ENCODE results near the gene QRFP. TPM values are rescaled to one million over a fixed set of nuclear protein-coding genes. Genes with fewer than 3 reads are reported as not detected.
A peak's percentile ranks its signal among the peaks of the same experiment; 100 is the strongest.

QRFP gene, protein sequence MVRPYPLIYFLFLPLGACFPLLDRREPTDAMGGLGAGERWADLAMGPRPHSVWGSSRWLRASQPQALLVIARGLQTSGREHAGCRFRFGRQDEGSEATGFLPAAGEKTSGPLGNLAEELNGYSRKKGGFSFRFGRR
- total RNA-seq (2014; rRNA removed) (not detected in 2 replicates), Bru-seq, nascent RNA (not detected), BruChase-seq, experiment 1, labeled RNA remaining after a 6-hour chase (not detected), BruChase-seq, experiment 2, labeled RNA remaining after a 2-hour chase (not detected)
- long read RNA-seq = 0 reads

DNA sequence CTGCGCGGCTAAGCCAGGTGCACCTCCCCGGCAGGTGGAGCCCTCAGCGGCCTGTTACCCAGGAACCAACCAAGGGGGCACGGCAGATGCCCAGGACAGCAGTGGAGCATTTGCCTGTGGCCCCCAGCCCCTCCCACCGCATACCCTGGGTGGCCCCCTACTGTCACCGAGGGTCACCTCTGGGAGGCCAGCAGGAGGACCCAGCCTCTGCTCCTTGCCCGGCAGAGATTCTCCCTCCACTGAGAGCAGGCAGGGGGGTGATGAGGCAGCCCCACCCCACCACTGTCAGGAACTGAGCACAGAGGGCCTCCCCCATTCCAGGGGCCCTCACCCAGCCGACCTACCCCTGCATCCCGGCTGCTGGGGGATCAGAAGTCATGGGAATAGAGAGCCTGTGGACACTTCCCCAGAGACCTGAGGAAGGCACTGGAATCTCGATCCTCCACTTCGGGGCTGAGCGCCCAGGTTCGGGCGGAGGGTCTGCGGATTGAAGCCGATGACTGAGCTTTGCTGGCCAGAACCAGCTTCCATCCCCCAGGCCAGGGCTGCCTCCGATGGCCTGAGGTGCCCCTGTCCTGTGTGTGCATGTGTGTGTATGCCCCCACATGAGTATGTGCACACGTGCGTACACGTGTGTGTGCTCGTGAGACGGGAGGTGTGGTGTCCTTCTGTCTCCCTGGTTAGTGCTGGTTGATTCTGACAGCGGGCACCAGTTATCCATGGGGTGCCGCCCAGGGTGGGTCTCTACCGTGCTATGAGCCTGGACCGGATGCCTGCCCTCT lies at the start of gene QRFP:
QRFP (minus strand) TSS at position 580 of the 782 bp plus-strand sequence. CDS start 2,974 bp downstream, outside the sequence.
- Histone ChIP-seq H3K27me3 (ENCODE audit: low read length) (no peaks in the 10 kb centered on the region), H3K27ac (ENCODE audit: low read length) (no peak within 1 kb of the TSS), H3K9ac (ENCODE audit: low read length) (no peak within 1 kb of the TSS), H4K20me1 (ENCODE audit: low read length) (no peaks in the 10 kb centered on the region), H3K9me2 (replicated peaks; ENCODE audit: low read length) (no peaks in the 10 kb centered on the region), H3F3A (ENCODE audit: low read length, unreplicated experiment) (no peaks in the 10 kb centered on the region), H3K9me3 (ENCODE audit: low read length) (no peaks in the 10 kb centered on the region), H3K4me3 (ENCODE audit: low read length) (no peak within 1 kb of the TSS), H2AFZ (ENCODE audit: low read length) (no peak within 1 kb of the TSS), H3K4me2 (ENCODE audit: low read length) (no peak within 1 kb of the TSS), H3K36me3 (ENCODE audit: low read depth, low read length) (no peaks in the 10 kb centered on the region), H3K4me1 (ENCODE audit: insufficient read depth, low read length) (no peaks in the 10 kb centered on the region), H3K79me2 (ENCODE audit: low read length) (no peaks in the 10 kb centered on the region)
- ATAC-seq (no peak), DNase-seq (peak; percentile 7)
- TF ChIP-seq EZH2 (IDR thresholded peaks at IDR 0.05; ENCODE audit: low read length, unreplicated experiment) (no peak), EZH2phosphoT487 (IDR thresholded peaks at IDR 0.05; ENCODE audit: borderline replicate concordance, low read length) (no peak)
- TF ChIP-seq, protein P1, sequence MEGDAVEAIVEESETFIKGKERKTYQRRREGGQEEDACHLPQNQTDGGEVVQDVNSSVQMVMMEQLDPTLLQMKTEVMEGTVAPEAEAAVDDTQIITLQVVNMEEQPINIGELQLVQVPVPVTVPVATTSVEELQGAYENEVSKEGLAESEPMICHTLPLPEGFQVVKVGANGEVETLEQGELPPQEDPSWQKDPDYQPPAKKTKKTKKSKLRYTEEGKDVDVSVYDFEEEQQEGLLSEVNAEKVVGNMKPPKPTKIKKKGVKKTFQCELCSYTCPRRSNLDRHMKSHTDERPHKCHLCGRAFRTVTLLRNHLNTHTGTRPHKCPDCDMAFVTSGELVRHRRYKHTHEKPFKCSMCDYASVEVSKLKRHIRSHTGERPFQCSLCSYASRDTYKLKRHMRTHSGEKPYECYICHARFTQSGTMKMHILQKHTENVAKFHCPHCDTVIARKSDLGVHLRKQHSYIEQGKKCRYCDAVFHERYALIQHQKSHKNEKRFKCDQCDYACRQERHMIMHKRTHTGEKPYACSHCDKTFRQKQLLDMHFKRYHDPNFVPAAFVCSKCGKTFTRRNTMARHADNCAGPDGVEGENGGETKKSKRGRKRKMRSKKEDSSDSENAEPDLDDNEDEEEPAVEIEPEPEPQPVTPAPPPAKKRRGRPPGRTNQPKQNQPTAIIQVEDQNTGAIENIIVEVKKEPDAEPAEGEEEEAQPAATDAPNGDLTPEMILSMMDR (conservative IDR thresholded peaks at IDR 0.05; ENCODE audit: low read depth, low read length) = no peak; the same call in 1 of the 2 replicates
- BruUV-seq (replicated peaks) = no TSS peak
- intact Hi-C loops (cut with micrococcal nuclease) = loop anchor here (5.0 kb wide), 1 partner anchor 36 kb away; no protein-coding TSS in a partner anchor
- CTCF ChIA-PET = interaction anchor here (0.6 kb wide), 1 partner anchor 102 kb away, joined by 3 read pairs; no protein-coding TSS in a partner anchor
- POLR2A ChIA-PET (ENCODE audit: unreplicated experiment) = no interaction called here

DNA sequence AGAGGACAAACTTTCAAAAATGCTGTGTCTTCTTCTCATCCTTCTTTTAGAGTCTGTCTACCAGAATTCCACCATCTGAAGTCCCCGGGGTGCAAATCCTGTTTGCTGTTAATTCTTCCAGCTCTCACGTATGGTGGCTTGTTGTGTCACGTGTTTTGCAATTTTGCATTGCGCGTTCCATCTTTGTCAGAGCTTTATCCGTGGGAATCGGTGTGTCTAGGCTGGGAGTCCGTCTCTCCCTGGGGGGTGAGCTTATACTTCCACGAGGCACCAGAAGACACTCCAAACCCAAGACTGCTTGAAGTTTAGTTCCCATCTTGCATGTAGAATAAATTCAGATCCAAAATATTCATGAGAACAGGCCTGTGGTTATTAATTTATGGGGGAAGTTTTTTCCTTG lies 48.6 kb upstream of the QRFP start:
- Histone ChIP-seq H3K9me3 (ENCODE audit: low read length) (no peaks in the 10 kb centered on the region), H3F3A (ENCODE audit: low read length, unreplicated experiment) (no peaks in the 10 kb centered on the region), H3K79me2 (ENCODE audit: low read length) (no peaks in the 10 kb centered on the region), H3K4me3 (ENCODE audit: low read length) (no peak overlapping the region), H3K27ac (ENCODE audit: low read length) (no peak overlapping the region), H3K9ac (ENCODE audit: low read length) (no peak overlapping the region), H3K4me1 (ENCODE audit: insufficient read depth, low read length) (peaks cover 15% of the 10 kb centered on the region), H3K27me3 (ENCODE audit: low read length) (peaks cover 5% of the 10 kb centered on the region; the same call in 1 of the 2 replicates), H3K36me3 (ENCODE audit: low read depth, low read length) (no peaks in the 10 kb centered on the region), H3K9me2 (replicated peaks; ENCODE audit: low read length) (no peaks in the 10 kb centered on the region), H3K4me2 (ENCODE audit: low read length) (no peak overlapping the region), H2AFZ (ENCODE audit: low read length) (no peak overlapping the region), H4K20me1 (ENCODE audit: low read length) (no peaks in the 10 kb centered on the region)
- ATAC-seq (no peak), DNase-seq (no peak)
- CTCF ChIA-PET = no interaction called here
- POLR2A ChIA-PET (ENCODE audit: unreplicated experiment) = no interaction called here
- TF ChIP-seq EZH2phosphoT487 (IDR thresholded peaks at IDR 0.05; ENCODE audit: borderline replicate concordance, low read length) = no peak
- TF ChIP-seq EZH2 (IDR thresholded peaks at IDR 0.05; ENCODE audit: low read length, unreplicated experiment) = no peak
- TF ChIP-seq, protein P1 (conservative IDR thresholded peaks at IDR 0.05; ENCODE audit: low read depth, low read length) = no peak
- BruUV-seq (replicated peaks) = no TSS peak
- intact Hi-C loops (cut with micrococcal nuclease) = loop anchor here (10.0 kb wide), 1 partner anchor 220 kb away; no protein-coding TSS in a partner anchor
